GM21515 (cell line): Measurements from ENCODE around the gene TVP23A.

ENCODE experiments used
- ATAC-seq: cut with Tn5 transposase; IDR thresholded peaks from one replicate; pipeline ENCODE4 v1.9.1; 2021; ENCODE audit not compliant: unreplicated experiment

TVP23A gene

DNA sequence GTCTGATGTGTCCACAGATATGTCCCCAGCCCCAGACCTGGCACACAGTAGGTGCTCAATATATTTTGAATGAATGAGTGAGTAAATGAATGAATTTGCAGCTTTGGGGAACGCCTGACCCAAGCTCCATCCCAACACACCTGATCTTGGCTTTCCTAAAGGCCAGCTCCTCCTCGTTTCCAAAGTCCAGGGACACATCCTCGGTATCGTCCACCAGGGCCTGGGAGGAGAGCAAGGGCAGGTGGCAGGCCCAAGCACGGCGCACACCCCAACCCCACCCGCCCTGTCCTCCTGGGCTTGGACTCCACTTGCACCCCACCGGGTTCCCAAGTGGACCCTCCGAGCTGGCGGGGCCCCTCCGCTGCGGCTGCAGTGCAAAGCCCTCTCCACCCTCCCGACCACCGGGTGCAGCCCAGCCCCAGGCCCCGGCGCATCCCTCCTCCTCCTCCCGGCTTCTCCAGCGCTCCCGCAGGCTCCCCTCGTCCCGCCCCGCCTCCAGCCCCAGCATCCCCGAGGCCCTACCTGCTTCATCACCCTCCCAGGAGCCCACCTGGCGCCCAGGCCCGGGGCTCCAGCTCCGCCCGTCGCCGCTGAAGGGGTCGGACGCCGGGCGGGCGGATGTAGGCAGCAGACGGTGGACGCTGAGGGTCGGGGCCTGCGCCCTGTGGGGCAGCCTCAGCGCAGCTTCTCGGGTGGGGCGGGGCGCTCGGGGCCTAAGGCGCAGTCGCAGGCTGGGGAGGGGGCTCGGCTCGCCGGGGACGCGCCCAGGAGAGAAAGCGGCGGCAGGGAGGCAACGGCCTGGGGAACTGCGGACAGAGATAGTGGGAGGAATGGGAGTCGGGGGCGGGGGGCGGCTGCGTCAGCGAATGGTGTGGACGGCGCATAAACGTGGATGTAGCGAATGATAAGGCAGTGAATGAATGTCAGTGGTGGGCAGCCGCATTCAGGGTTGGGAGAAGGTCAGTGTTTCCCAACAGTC, at the start of gene TVP23A:
TSS of gene TVP23A (minus strand) at position 832 of the 979 bp plus-strand sequence. CDS start at position 531, 301 bp downstream.
- no peak for ATAC-seq

DNA sequence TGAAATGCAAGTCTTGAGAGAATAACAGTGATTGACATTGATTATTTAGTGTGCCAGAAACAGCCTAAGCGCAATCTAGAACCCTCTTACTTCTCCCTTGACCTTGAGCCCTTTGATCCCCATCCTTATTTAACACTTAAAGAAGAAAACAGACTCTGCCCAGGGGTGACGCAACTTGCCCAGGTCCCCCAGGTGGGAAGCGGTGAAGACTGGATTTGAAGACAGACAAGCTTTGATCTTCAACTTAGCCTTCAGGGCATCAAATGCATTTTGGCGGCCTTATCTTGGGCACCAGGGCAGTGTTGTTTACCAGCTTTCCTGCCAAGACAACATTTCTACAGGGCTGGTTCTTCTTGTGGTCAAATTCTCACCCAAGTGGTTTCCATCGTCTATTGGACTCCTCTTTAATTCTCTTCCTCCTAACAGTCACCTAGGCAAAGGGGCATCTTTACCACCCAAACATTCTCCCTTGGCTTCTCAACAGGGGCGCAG, 49.6 kb upstream of the TVP23A start:
- ATAC-seq: no peak

GRCh38 chr16:10867199-10867598, 48.6 kb upstream of the TVP23A start:
- no peak for ATAC-seq

DNA sequence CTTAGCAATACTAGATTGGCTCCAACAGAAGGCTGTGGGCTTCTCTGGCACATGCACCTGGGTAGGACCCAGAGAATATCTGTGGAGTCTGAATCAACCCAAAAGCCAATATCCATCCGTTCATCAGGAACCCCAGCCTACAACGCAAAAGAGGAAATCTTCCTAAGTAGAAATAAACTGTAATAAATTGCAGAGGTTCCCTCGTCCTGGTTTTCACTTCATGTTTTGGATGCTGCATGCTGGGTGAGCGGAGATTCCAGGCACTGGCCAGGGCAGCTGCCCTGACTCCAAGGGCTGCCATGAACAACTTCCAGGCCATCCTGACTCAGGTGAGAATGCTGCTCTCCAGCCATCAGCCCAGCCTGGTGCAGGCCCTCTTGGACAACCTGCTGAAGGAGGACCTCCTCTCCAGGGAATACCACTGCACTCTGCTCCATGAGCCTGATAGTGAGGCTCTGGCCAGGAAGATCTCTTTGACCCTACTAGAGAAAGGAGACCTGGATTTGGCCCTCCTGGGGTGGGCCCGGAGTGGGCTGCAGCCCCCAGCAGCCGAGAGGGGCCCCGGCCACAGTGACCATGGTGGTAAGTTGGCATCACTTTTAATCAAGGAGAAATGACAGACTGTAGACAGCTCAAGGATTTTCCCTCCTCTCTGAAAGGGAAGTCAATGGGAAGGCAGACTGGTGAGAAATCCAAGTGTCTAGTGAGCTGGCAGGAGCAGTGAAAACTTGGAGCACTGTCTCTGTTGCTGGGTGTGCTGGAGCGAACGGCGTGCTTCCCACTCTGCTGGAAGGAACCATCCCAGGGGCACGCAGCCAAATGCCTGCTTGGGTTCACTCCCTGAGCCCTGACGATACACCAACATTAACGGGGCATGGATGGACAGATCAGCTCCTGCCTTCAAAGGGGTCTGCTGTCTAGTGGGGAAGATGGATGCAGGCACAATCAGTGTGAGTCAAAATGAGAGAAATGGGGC, 47.7 kb upstream of the TVP23A start:
- ATAC-seq: no peak

GRCh38 chr16:10862438-10862837, 43.8 kb upstream of the TVP23A start:
- no peak for ATAC-seq

GRCh38 chr16:10859658-10860057, 41.1 kb upstream of the TVP23A start:
- no peak for ATAC-seq

DNA sequence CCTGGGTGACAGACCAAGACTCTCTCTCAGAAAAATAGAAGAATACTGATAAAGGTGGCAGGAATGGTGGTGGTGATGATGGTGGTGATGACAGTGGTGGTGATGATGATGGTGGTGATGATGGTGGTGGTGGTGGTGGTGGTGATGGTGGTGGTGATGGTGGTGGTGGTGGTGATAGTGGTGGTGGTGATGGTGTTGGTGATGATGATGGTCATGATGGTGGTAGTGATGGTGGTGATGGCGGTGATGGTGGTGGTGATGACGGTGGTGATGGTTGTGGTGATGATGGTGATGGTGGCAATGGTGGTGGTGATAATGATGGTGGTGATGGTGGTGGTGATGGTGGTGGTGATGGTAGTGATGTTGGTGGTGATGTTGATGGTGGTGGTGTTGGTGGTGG, 40.4 kb upstream of the TVP23A start:
- no peak for ATAC-seq

- ATAC-seq: no peak
Measured at GRCh38 chr16:10858203-10858602, 39.6 kb upstream of the TVP23A start.

GRCh38 chr16:10856042-10856441, 37.4 kb upstream of the TVP23A start:
- ATAC-seq: no peak

DNA sequence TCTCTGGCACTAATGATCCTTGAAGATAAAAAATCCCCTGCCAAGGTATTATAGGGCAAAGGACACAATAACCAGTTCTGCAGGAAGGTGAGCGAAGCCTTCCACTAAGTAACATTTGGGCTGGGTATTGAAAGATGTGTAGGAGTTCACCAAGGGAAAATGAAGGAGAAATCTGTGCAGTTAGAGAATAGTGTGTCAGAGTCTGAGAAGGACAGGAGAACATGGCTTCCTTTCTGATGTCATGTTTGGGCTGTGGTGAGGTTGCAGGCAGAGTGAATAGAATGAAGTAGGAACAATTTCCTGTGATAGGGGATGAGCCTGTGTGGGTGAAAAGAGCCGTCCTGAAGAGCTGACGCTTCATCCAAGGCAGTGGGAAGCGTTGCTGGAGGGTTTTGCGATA, 34.4 kb upstream of the TVP23A start:
- ATAC-seq: no peak

DNA sequence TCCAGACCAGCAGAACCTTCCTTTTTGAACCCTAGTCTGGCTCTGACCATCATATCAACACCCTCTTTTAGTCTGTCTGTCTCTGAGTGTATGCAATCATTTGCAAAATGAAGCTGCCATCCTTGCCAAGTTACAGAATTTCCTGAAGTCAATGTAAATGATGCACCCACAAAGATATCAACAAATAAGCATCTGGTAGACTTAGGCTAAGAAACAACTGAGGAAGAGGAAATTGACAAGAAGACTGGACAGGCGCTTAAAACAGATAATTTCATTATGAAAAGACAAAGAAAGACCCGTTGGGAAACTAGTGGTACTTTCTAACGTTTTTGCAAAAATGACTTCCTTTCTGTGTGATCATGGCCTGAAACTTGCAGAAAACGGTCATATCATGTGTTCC, 33.7 kb upstream of the TVP23A start:
- ATAC-seq: no peak

DNA sequence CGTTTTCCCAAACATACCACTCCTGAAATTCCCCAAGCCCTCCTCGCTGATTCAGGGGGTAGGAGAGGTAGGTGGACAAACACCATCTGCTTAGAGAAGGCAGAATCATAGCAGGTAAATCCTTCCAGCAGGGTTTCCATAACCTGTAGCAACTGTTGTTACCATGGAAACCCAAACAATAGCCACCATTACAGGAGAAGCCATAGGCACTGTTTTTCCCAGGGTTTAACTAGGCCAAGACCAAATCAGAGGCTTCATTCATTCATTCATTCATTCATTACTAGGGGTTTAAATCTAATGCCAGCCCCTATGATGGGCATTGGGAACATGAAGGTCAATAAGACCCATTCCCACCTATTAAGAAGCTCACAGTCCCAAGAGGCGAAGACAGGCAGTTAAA, 32.9 kb upstream of the TVP23A start:
- ATAC-seq: no peak

DNA sequence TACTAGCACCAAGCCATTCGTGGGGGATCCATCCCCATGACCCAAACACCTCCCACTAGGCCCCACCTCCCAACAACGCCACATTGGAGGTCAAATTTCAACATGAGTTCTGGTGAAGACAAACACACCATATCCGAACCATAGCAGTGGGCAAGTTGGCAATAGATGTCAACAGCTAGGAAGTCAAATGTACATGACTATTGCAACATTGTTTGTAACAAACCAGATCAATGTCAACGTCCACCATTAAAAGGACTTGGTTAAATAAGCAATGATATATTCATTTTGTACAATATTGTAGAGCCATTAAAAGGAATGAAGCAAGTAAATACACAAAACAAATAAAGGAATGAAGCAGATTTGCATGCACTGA, 31.9 kb upstream of the TVP23A start:
- no peak for ATAC-seq

DNA sequence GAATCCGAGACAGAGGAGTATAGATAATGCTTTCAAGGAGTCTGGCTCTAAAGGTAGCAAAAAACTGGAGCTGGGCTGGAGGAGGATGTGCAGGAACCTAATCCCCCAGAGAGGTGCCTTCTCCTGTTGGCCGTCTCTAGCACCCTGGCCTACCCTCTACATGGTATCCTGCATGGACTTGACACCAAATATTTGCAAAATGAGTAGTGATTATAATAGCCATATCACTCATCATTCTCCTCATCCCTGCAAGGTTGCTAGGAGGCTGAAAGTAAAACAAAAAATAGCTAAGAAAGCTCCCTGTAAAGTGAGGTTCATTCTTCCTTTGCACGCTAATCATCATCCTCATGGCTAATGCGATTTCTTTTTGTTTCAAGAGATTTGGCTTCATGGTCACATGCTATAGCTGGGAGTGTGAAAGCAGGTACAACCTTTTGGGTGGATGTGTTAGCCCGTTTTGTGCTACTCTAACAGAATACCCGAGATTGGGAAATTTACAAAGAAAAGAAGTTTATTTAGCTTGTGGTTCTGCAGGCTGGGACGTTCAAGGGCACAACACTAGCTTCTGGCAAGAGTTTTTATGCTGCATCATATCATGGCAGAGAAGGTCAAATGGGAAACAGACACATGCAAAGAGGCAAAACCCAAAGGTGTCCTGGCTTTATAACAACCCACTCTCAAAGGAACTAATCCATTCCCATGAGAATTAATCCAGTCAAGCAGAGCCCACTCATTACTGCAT, 31.3 kb upstream of the TVP23A start:
- ATAC-seq: no peak

DNA sequence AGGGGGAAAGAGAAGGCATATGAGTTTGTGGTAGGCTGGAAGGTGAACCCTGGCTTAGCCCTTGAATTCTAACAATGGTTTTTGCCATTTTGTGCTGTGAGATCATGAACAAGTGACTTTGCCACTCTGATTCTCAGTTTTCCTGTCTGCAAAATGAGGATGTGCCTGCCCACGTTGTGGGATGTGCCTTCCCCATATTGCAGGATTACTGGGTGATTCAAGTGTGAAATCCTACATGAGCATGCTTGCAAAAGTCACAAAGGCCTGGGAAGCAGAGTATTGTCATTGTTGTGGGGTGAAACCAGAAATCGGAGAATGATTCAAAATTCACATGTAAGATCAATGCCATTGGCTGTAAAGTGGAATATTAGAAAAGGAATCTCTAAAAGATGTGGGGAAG, 28.6 kb upstream of the TVP23A start:
- ATAC-seq: no peak

DNA sequence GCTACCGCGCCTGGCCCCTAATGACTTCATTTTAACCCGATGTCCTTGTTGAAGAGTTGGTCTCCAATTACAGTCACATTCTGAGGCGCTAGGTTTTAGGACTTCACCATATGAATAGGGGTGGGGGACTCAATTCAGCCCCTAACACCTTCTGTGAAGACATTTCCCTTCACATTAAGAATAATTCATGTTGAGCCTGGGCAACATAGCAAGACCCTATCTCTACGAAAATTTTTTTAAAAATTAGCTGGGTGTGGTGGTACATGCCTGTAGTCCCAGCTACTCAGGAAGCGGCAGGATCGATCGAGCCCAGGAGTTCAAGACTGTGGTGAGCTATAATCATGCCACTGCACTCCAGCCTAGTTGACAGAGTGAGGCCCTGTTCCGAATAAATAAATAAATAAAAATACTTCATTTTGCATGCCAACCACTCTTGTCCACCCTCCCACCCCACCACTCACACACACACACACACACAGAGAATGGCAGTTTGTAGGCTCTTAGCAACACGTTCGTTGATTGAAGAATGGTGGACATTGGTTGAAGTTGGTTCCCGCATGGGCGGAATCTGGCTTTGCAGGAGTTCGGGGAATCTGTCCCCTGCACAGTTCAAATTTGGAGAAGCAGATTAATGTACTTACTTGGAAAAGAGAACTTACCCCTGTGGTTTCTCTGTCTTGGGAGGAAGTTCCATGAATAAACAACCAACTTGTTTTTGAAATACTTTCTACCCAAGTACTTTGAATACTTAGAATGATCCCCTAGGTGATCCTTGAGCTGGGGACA, 27.8 kb upstream of the TVP23A start:
- ATAC-seq: no peak

DNA sequence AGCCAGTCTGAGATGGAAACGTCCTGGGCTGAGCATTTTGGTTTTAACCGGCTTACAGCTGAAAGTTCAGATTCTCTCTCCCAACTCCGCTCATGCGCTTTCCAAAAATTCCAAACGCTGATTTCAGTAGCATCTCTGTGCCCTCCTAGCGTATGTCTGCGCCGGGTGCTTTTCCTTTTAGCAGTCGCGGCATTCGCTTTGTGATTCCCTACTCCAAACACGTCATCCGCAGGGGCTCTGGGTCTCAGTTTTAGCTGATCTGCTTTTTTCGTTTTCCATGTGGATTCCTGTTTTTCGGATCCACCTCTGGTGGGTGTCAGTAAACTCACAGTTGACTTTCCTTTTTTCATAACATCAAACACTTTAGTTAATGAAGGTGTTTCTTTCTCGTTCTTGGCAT, 22.1 kb upstream of the TVP23A start:
- no peak for ATAC-seq

GRCh38 chr16:10839279-10839666, 20.7 kb upstream of the TVP23A start:
- no peak for ATAC-seq

DNA sequence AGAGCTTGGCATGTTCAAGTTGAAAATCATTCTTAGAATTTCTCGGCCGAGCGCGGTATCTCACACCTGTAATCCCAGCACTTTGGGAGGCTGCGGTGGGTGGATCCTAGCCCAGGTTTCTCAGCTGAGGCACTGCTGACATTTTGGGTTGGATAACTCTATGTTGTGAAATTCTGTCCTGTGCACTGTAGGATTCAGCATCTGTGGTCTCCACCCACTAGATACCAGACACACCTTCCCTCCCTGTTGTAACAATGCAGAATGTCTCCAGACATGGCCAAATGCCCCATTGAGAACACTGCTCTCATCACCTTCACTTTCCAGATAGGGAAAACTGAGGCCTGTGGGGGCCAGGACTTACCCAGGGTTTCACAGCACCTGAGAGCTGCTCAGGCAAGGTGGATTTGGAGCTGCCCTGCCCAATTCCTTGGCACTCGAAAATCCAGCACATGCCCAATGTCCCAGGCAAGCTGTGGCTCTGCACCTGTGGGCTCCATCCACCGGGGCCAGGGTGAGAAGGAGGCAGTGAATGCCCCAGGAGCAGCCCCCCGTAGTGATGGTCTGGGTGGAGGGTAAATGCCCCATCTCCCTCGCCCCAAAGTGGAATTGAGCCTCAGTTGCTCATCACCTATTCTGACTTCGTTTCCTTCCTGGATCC, 20.2 kb upstream of the TVP23A start:
- ATAC-seq: no peak
